NCI-H1694 (cell line): ENCODE results near the gene CTXND1.
"Not testable (repeated sequence)": the region's sequence is repeated elsewhere in the genome, so short reads cannot be mapped to it uniquely, and the experiment has no call there.

ENCODE experiments used
- DNase-seq: peaks from one replicate; lab custom pipeline; 2025; lab: John Stamatoyannopoulos, UW

Gene CTXND1

GRCh38 chr15:80252121-80252518 lies at the start of gene CTXND1:
Gene CTXND1 (minus strand): TSS chr15:80252213. CDS start chr15:80201949, 50,264 bp downstream.
- no peak for DNase-seq

DNA sequence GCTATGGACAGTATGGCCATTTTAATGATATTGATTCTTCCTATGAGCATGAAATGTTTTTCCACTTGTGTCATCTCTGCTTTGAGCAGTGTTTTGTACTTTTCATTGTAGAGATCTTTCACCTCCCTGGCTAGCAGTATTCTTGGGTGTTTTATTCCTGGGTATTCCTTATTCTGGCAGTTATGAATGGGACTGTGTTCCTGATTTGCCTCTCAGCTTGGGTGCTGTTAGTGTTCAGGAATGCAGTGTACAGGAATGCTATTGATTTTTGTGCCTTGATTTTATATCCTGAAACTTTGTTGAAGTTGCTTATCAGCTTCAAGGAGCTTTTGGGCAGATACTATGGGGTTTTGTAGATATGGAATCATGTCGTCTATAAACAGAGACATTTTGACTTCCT lies 49.5 kb upstream of the CTXND1 start:
- DNase-seq, result no peak

DNA sequence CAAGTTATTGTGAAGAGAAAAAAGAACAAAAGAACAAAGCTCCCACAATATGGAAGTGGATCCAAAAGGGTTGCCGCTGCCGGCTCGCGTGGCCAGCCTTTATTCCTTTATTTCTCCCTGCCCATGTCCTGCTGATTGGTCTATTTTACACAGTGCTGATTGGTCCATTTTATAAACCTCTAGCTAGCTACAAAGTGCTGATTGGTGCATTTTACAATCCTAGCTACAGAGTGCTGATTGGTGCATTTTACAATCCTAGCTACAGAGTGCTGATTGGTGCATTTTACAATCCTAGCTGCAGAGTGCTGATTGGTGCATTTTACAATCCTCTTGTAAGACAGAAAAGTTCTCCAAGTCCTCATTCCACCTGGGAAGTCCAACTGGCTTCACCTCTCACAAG lies 43.8 kb upstream of the CTXND1 start:
- DNase-seq, result not testable (repeated sequence)

- DNase-seq, result no peak
Observed at GRCh38 chr15:80292079-80292478, 40.1 kb upstream of the CTXND1 start.

DNA sequence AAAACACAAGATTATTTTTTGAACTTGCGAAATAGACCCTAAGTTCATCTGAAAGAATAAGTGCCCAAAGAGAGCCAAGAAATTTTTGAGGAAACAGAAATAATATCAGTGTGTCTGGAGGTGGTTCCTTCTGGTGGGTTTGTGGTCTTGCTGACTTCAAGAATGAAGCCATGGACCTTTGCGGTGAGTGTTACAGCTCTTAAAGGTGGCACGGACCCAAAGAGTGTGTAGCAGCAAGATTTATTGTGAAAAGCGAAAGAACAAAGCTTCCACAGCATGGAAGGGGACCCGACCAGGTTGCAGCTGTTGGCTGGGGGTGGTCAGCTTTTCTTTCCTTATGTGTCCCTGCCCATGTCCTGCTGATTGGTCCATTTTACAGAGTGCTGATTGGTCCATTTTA lies 38.9 kb upstream of the CTXND1 start:
- not testable (repeated sequence) for DNase-seq

DNA sequence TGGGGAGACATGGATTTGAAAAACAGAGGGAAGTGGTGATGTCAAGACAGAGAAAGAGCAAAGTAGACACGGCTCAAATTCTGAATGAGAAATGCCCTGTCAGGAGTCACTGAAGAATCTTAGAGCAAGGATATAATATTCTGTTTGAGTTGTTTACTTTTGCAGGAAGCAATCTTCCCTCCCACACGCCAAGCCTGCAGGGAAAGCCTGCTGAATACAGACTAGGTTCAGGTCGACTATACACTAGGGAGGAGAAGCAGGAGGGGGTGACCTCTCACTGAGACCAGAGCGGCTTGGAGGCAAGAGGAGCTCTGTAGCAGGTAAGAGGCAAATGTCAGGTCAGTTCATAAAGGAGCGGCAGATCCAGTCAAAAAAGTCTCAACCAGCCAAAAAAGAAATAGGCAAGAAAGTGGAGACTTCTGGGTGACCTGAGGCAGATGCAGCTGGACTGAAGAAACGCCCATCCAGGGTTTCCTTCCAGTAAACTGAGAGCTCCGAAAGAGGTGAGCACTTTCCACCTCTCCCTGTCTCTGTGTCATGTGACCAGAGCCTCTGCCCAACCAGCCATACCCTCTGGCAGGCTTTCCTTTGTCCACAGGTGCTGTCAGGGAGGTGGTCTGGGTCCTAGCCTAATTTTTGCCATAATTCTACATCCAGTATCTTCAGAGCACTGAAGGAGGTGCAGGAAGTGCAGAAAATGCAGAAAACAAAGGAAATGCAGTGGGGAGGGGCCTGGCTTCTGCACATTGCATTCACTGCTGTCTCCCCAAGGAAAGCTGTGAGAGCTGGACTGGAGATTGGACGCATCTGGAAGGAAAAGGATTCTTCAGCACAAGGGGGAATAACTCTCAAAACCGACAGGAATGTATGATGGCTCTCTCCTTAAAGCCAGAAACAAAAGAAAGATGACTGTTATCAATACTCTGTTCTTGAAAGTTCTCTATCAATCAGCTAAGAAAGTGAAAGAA lies 37.8 kb upstream of the CTXND1 start:
- no peak for DNase-seq

DNA sequence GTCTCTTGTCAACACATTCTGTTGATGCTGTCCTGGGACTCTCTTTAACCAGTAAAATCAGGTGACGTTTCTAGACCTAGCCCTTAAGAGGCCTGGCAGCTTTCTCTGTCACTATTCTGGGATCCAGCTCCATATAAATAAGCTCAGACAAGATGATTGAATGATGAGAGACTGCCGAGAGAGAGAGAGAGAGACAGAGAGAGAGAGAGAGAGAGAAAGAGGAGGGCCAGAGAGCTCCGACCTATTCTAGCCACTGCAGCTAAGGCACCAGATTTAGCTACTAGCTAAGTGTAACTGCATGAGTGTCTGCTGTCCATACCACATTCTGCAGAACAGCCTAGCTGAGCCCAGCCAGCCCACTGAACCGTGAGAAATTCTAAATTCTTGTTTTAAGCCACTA lies 36.1 kb upstream of the CTXND1 start:
- DNase-seq, result no peak

DNA sequence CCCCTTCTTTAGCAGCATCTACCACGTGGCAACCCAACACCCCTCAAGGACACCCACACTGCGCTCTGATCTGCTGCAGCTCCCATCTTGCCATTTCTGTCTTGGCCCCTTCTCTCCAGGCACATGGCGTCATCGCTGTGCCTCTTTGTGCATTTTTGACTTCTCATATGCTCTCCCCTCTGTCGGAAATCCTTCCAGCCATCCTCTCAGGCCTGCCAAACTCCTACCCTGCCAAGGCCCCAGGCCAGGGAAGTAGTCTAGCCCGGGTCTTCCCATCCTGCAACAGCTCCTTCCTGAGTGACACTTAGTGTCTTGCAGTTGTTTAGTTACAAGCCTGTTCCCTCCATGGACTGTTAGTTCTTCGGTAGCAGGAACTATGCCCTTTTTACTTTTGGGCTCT lies 34.0 kb upstream of the CTXND1 start:
- no peak for DNase-seq

GRCh38 chr15:80285379-80285778 lies 33.4 kb upstream of the CTXND1 start:
- no peak for DNase-seq

- no peak for DNase-seq
Observed at GRCh38 chr15:80283531-80283930, 31.5 kb upstream of the CTXND1 start.

GRCh38 chr15:80277147-80277546 lies 25.1 kb upstream of the CTXND1 start:
- no peak for DNase-seq

GRCh38 chr15:80275961-80276360 lies 23.9 kb upstream of the CTXND1 start:
- peak; percentile 28 for DNase-seq

DNA sequence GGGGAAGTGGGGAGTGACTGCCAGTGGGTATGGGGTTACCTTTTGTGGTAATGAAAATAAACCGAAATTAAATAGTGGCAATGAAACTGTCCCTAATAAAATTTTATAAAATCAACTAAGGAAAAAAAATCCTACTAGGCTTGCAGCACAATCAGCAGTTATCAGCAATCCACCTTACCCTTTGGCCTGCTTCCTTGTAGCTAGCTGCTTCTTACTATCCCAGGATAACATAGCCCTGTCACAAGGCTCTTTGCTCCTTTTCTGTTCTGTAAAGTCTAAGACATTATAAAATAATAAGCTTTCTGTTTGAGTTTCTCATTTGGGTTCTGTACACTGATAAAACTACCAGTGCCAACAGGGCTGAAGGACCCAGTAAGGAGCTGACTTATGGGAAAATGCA lies 23.0 kb upstream of the CTXND1 start:
- no peak for DNase-seq

DNA sequence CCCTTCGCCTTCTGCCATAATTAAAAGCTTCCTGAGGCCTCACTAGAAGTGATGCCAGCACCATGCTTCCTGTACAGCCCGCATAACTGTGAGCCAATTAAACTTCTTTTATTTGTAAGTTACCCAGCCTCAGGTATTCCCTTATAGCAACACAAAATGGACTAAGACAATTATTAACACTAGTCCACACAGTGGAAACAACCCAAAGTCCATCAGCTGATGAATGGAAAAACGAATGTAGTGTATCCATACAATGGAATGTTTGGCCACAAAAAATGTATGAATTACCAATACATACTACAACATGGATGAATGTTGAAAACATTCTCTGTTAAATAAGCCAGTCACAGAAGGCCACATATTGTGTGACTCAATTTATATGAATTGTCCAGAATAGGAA lies 22.5 kb upstream of the CTXND1 start:
- DNase-seq, result no peak

DNA sequence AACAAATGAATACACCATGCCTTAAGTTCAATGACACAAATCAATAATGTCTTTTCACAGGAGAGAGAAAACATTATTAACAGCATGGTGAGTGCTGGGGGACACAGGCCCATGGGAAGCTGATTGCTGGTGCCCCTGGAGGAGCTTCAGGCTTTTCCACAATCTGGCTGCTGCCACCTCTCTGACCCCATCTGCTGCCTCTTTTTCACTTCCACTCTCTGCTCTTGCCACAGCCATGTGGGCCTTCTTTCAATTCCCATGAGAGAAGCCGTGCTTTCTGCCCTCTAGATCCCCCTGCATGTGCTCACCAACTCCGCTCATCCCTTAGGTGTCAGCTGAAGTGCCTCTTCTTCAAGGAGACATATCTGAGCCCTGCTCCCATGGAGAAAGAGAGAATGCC lies 21.0 kb upstream of the CTXND1 start:
- no peak for DNase-seq

- no peak for DNase-seq
Observed at GRCh38 chr15:80270472-80270871, 18.5 kb upstream of the CTXND1 start.

DNA sequence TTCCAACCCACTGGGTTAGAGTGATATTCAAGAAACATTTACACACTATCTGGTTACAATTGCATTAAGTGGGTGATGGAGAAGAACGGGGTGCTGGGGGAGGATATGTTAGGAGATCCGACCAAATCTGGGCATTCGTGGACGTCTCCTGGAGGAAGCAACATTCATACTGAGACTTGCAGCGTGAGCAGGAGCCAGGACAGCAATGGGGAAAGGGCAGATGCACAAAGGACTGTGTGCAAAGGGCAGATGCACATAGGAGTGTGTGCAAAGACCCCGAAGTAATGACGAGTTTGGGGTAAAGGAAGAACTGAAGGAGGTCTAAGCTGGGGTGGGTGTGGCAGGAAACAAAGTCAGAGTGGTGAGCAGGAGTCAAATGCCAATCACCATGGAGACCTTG lies 16.1 kb upstream of the CTXND1 start:
- DNase-seq, result no peak

DNA sequence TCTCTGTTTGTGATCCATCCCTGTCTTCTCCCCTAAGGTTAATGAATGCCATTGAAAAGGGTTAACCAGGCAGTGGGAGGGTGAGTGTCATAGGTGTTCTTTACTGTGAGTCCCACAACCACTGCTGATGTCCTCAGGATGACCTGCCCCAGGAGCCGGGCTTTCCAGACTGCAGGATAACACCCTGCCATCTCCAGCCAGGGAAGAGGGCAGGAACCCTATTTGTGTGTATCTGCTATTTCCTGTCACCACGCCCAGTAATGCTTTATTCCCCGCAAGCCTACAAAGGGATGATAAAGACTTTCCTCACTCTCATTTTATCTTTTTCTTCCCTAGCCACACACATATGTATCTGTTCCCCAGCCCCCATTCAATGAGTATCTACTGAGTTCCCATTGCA lies 15.6 kb upstream of the CTXND1 start:
- DNase-seq, result no peak

- no peak for DNase-seq
Observed at GRCh38 chr15:80266745-80267144, 14.7 kb upstream of the CTXND1 start.

GRCh38 chr15:80266113-80266512 lies 14.1 kb upstream of the CTXND1 start:
- no peak for DNase-seq

GRCh38 chr15:80265021-80265420 lies 13.0 kb upstream of the CTXND1 start:
- no peak for DNase-seq

DNA sequence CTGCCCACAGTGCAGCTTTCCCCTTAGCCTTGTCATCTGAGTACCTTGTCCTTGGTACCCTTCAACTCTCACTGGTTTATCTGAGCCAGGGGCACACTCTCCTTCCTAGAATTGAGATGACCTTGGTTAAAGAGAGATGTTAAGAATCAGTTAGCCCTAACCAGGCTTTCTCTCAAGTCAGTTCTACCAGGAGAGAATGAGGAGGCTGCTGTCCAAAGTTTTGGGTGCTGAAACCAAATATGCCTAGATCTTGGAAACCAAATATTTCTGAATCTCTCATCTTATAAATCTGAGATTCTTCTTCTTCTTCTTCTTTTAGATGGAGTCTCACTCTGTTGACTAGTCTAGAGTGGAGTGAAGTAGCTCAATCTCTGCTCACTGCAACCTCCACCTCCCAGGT lies 12.0 kb upstream of the CTXND1 start:
- no peak for DNase-seq

- no peak for DNase-seq
Observed at GRCh38 chr15:80260551-80260950, 8.5 kb upstream of the CTXND1 start.

GRCh38 chr15:80259942-80260510 lies 8.0 kb upstream of the CTXND1 start:
- DNase-seq, result no peak
